G401 (cell line): ENCODE data around the gene PRM3. TPM values are rescaled to one million over a fixed set of nuclear protein-coding genes. Genes with fewer than 3 reads are reported as not detected.

ENCODE experiments used
- DNase-seq: peaks from one replicate; pipeline ENCODE4 v3.0.0-alpha.2; 2015; ENCODE audit warnings: low spot score
- in situ Hi-C: cut with HindIII; loops from 2 replicates; pipeline ENCODE4 v1.10.0; 2016; ENCODE audit warnings: low sequenced_read_pairs, mixed read lengths
- total RNA-seq: library from RNA; depleted of rRNA; stranded (reverse); fragments of >200 nt; shearing (Covaris generic); gene quantifications from 2 replicates; pipeline ENCODE4 v1.2.3, GENCODE V29; 2014; rRNA removed

Gene PRM3
- total RNA-seq, 1 experiment from 2014 or later, result not detected

DNA sequence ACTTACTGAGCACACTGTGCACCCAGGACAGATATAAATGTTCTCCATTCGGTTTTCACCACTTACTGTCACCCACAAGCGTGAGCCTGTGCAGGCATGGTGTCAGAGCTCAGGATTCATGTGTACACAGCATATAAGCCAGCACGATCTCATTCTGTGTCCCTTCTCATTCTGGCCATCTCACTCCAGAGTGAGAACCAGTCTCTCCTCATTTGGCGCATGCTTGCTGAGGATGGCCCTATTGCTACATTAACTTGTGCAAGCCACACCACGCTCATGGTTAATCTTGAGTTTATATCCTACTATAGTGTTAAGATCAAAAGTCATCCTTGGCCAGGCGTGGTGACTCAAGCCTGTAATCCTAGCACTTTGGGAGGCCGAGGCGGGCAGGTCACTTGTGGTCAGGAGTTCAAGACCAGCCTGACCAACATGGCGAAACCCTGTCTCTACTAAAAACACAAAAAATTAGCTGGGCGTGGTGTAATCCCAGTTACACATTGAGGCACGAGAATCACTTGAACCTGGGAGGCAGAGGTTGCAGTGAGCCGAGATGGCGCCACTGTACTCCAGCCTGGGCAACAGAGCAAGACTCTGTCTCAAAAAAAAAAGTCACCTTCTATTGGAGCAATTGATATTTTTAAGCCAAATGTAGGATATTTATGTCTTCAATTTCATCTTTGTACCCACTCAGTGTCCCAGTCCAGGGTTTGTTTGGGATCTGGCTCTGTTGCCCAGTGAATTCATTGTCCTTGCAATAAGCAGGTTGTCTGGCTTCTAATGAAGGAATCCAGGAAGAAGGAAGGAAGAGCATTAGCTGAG, 38.3 kb downstream of the PRM3 start:
- DNase-seq, result no peak
- in situ Hi-C loops, result no loop called here

DNA sequence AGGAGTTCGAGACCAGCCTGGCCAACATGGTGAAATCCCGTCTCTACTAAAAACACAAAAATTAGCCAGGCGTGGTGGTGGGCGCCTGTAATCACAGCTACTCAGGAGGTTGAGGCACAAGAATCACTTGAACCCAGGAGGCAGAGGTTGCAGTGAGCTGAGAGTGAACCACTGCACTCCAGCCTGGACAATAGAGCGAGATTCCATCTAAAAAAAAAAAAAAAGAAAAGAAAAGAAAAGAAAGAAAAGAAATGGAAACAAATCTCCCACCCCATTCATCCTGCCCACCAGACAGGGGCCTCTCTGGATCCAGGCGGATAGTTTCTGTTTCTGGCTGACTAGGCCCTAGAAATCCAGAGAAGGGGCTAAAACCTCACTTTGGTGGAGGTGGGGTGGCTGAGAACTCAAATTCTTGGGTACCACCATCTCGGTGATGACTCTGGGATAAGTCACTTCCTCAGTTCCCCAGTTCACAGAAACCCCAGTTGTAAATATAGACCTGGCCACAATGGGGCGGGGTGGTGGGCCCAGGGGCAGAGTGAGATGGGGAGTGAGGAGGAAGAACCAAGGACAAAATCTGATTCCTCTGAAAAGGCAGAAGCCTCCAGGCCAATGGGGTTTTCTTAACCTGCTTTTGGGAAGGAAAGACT, 39.6 kb downstream of the PRM3 start:
- no peak for DNase-seq

DNA sequence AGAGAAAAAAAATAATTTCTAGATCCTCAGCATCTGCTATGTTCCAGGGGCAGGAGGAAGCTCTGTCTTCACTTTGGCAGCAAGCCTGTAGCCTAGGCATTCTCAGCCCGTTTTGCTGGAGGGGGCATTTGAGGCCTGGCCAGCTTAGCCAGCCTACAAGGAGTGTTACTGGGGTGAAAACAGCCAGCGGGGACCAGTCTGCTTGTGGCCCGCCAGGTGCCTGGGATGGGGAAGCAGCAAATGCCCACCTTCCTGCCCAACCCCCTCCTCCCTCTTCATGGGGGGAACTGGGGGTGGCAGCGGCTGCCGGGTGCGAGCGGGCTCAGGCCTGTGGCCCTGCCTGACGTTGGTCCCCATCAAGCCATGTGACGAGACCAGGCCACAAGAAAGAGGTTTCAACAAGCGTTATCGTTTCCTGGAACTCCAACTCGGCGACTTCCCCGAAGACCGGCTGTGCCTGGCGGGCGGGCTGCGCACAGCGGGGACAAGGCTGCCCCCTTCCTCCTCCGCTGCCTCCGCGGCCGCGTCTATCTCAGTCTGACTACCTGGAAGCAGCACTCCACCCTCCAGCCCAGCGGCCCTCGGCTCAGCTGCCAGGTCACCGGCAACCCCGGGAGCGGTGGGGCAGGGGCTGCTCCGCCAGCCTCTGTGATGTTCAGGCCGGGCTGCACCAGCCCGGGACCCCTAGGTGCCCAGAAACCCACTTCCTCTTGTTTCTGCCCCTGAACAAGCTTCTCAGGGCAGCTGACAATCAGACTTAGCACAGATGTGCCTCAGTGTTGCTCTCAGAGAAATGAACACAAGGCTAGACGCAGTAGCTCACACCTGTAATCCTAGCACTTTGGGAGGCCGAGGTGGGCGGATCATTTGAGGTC, 40.3 kb downstream of the PRM3 start:
- DNase-seq, result peak; percentile 66
- in situ Hi-C loops, result no loop called here

More for the DNA sequence above, 39.6 kb downstream of the PRM3 start:
- in situ Hi-C loops, result no loop called here

DNA sequence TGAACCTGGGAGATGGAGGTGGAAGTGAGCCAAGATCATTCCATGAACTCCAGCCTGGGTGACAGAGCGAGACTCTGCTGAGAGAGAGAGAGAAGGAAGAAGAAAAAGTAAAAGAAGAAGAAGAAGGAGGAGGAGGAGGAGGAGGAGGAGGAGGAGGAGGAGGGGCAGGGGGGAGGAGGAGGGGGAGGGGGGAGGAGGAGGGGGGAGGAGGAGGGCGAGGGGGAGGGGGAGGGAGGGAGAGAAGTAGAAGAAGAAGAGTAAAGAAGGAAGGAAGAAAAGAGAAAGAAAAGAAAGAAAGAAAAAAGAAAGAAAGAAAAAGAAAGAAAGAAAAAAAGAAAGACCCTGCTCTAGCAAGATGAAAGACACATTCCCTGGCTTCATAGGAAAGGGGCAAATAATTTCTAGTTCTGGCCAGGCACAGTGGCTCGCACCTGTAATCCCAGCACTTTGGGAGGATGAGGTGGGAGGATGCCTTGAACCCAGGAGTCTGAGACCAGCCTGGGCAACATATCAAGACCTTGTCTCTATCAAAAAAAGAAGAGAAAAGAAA, 41.1 kb downstream of the PRM3 start:
- in situ Hi-C loops, result no loop called here
- no peak for DNase-seq

DNA sequence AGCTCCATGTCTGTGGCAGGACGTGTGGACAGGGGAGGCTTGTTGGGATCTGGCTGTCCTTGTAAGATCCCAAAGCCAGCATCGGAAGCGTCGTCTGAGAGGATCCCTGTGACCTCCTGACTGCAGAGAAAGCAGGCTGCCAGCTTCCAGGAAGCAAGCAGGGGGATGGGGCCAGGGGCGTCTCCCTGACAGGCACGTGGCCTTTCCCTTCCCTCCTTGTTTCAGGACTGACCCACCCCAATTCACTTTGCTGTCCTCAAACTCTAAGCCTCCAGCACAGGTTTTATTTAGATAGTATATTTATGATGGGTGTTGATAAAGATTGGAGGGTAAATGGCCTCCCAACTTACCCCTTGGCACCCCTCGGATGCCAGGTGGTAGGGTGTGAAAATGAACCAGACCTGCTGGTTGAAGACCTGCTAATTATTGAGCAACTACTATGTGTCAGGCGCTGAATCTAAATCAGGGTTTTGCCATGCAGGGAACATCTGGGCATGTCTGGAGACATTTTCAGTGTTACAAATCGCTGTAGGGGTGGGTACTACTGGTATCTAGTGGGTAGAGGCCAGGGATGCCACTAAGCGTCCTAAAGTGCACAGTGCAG, 42.0 kb downstream of the PRM3 start:
- DNase-seq, result no peak
- in situ Hi-C loops, result no loop called here

DNA sequence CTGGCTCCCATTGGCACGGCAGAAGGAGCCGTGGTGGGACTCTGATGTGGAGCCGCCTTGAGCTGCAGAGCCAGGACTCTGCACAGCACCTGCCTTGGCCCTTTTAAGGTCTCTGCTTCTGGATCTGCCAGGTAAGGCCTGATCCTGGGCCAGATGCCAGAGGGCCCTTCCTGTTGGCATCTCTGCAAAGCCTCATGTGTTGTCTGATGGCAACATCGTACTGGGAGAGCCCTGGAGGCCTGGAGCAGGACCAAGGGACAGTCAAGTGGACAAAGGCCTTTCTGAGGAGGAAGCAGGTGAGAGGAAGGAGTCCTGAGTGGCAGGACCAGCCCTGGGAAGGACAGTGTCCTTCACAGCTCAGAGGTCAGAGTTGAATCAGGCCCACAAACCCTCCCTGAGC, 43.5 kb downstream of the PRM3 start:
- in situ Hi-C loops, result no loop called here
- DNase-seq, result peak; percentile 84

DNA sequence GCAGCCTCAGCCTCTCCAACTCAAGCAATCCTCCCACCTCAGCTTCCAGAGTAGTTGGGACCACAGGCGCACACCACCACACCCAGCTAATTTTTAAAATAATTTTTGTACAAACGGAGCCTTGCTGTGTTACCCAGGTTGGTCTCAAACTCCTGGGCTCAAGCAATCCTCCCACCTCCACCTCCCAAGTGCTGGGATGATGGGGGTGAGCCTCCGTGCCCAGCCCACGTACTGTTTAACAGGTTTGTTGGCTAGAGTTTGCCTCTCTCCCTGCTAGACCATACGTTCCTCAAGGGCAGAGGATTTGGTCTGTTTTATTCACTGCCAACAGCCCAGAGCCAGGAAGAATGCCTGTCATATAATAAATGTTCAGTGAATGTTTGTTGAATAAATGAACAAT, 44.0 kb downstream of the PRM3 start:
- in situ Hi-C loops, result no loop called here
- DNase-seq, result no peak

DNA sequence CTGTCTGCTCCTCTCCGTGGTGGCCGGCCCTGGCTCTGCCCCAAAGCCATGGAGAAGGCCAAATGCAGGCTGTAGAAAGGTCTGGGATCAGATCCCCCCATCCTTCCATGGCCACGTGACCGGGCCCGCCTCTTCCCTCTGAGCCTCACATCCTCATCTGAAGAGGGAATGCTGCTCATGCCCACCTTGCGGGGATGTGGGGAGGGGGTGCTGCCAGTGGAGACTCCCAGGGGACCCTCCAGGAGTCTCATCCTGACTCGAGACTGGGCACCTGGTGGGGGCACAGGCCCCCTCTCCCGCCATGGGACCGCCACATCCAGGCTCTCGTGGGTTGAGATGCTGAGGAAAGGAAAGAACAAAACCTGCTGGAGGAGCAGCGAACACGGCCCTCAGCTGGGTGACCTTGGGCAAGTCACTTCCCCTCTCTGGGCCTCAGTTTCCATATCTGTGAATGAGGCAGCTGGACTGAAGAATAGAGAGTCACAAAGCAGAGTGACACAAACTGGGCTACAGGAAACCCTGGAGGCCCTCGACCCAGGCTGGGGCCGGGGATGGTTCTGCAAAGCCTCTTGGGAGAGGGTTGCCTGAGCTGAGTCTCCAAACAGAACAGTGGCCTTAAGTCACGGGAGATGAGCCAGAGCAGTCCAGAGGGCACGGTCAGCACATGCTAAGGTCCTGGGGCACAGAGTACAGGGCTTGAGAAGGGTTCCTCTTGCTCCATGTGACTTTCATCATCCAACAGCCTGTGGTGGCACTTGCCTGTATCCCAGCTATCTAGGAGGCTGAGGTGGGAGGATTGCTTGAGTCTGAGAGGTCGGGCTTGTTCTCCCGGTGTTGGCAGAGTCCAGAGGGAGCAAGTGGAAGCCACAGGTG, 47.5 kb downstream of the PRM3 start:
- in situ Hi-C loops, result no loop called here
- DNase-seq, result no peak

DNA sequence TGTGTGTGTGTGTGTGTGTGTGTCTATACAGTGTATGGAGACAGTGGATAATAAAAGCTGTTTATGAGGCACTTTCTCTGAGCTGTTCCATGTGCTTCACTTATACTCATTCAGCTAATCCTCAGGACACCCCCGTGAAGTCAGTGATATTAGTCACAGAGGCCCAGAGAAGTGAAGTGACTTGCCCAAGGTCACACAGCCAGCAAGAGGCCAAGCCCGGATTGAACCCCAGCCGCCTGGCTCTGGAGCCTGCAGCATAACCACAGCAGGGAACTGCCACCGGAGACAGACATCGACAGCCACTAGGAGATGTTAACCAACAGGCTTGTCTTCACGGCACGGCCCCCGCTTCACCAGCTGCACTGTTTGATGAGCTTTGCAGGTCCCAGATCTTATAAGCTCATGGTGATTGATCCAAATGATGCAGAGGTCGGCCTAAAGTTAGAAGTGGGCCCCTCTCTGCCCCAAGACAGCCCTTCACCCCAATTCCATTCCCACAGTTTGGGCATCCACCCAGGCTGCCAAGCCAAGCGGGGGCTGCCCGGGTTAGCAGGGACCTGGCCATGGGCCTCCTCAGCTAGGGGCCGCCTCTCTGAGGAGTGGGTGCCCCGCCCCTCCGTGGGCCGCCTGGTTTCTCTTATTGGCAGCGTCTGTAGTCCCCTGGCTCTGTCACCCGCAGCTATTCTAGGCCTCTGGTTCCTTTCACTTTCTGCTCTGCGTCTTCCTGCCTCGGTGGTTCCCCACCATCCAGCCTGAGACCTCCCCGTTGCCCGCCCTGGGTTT, 48.3 kb downstream of the PRM3 start:
- DNase-seq, result no peak
- in situ Hi-C loops, result no loop called here

DNA sequence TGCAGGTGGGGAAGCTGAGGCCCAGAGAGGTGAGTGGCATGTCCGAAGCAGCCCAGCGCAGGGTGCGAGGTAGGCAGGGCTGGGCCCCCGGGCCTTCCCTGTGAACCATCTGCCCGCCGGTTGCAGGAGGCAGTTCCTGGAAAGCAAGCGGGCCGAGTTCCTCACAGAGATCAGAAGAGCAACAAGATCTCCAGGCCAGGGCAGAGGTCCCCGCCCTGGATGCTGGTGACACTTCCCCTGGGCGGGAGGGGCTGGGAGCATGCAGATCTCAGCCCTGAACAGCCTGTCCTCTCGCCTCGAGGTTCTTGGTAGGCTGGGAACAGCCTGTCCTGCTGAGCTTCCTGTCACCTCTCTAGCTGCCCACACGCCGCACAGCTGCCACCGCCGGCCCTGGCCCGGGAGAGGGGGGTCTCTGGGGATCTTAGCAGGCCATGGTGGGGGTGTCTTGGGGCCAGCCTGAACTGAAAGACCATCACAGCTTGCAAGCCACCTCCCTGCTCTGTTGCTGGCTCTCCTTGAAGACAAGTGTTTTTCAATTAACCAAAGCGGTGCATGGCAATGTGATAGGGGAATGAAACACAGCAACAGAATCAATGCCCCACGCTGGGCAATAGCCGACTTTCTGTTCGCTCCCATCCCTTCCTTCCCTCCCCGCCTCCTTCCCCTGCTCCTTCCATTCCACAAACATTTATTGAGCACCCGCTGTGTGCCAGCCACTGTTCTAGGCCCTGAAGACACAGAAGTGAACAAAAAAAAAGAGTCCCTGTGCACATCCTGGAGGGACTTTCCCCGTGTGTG, 49.1 kb downstream of the PRM3 start:
- in situ Hi-C loops, result no loop called here
- DNase-seq, result peak; percentile 92

Other genes starting within 250 kb of the PRM3 start
- 0.68 and 2.2 TPM in 2 replicates for gene SOCS1, start 17.4 kb downstream of the PRM3 start, total RNA-seq
- not detected in 2 replicates for gene TNP2, start 4.3 kb downstream of the PRM3 start, total RNA-seq
- gene PRM2, start 2.9 kb upstream of the PRM3 start, total RNA-seq, result not detected in 2 replicates
- gene PRM1, start 7.7 kb upstream of the PRM3 start, total RNA-seq, result not detected in 2 replicates
- gene RMI2, start 71.8 kb upstream of the PRM3 start, total RNA-seq, result 63.3 and 67.3 TPM in 2 replicates